Upper lobe of left lung (tissue), 4 donors: ENCODE data around the gene TMEM91.

Source experiments
- EP300 ChIP-seq, 4 donors: sonication (generic); formaldehyde crosslinking; IDR thresholded peaks; one replicate each; pipeline ENCODE4 v1.5.1; 2017; ENCODE audit warnings: antibody characterized with exemption in 4 of 4, control low read depth in 2 of 4
- POLR2A ChIP-seq, 4 donors: fragments of 450-650 bp; IDR thresholded peaks; one replicate each; pipeline ENCODE4 v1.5.1; 2016 to 2017; ENCODE audit warnings: antibody characterized with exemption in 4 of 4, mild to moderate bottlenecking in 2 of 4
- POLR2AphosphoS5 ChIP-seq, 2 donors: sonication (generic); formaldehyde crosslinking; IDR thresholded peaks; one replicate each; pipeline ENCODE4 v1.5.1; 2017; ENCODE audit warnings: antibody characterized with exemption in 2 of 2
- TF ChIP-seq, protein P1 (sequence below), 6 experiments: fragments of 450-650 bp in 4 of 6; fragments of 200-600 bp in 2 of 6; sonication (generic) in 2 of 6; IDR thresholded peaks; one replicate each; pipeline ENCODE4 v1.5.1; 2016 to 2019; ENCODE audit warnings: antibody characterized with exemption in 6 of 6

DNA sequence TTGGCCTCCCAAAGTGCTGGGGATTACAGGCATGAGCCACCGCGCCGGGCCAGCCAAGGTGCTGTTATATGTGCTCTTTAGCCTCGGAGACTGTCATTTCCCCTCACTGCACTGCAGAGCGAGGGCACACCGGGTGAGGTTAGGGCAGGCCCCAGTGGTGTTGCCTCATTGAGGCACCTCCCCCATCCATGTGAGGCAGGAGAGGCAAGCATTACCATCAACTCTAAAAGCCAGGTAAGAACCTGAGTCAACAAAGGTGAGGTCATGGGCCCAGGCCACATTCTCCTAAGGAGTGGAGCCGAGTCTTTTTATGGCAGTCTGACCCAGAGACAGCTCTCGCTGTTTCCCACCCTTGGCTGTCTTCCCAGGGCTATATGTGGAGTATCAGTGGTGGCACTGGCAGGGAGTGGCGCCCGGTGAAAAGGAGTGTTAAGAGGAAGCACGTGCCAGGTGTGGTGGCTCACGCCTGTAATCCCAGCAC lies 39.9 kb downstream of the TMEM91 start:
- TF ChIP-seq, protein P1, sequence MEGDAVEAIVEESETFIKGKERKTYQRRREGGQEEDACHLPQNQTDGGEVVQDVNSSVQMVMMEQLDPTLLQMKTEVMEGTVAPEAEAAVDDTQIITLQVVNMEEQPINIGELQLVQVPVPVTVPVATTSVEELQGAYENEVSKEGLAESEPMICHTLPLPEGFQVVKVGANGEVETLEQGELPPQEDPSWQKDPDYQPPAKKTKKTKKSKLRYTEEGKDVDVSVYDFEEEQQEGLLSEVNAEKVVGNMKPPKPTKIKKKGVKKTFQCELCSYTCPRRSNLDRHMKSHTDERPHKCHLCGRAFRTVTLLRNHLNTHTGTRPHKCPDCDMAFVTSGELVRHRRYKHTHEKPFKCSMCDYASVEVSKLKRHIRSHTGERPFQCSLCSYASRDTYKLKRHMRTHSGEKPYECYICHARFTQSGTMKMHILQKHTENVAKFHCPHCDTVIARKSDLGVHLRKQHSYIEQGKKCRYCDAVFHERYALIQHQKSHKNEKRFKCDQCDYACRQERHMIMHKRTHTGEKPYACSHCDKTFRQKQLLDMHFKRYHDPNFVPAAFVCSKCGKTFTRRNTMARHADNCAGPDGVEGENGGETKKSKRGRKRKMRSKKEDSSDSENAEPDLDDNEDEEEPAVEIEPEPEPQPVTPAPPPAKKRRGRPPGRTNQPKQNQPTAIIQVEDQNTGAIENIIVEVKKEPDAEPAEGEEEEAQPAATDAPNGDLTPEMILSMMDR (IDR thresholded peaks at IDR 0.05): no peak
- TF ChIP-seq EP300 (IDR thresholded peaks at IDR 0.05) (peak in 3 of 4 donors; percentile 34 to 97 (median 79)), POLR2A (IDR thresholded peaks at IDR 0.05) (peak in 1 of 4 donors; percentile 53), POLR2AphosphoS5 (IDR thresholded peaks at IDR 0.05) (peak; percentile 81 to 83)
